Epithelial cell of proximal tubule (primary cell): ENCODE results near the gene SERGEF. TPM values are rescaled to one million over a fixed set of nuclear protein-coding genes. Genes with fewer than 3 reads are reported as not detected.
A peak's percentile ranks its signal among the peaks of the same experiment; 100 is the strongest.

Experiments used
- DNase-seq: peaks from one replicate; pipeline ENCODE4 v3.0.0-alpha.2; 2011; ENCODE audit warnings: low read depth
- H3K4me3 ChIP-seq: 2 replicates; pipeline ENCODE4 v1.5.1; 2011; ENCODE audit warnings: low read depth, mild to moderate bottlenecking, low read length
- CTCF ChIP-seq: conservative IDR thresholded peaks from 2 replicates; pipeline ENCODE4 v1.5.1; 2012; ENCODE audit warnings: low read depth, mild to moderate bottlenecking, low read length
- total RNA-seq: library from RNA; depleted of rRNA; stranded (reverse); fragments of >200 nt; gene quantifications from 2 replicates; pipeline ENCODE4 v1.2.3, GENCODE V29; 2015

The SERGEF gene
- total RNA-seq, 1 donor from 2014 or later: 30.6 TPM

GRCh38 chr11:17771841-17772401 is 240.9 kb downstream of the SERGEF start:
- no peak overlapping the region for H3K4me3 ChIP-seq
- no peak for TF ChIP-seq CTCF
- DNase-seq: no peak

- no peak for TF ChIP-seq CTCF
- DNase-seq: no peak
- H3K4me3 ChIP-seq: no peak overlapping the region
Observed at GRCh38 chr11:17771415-17771814, 241.4 kb downstream of the SERGEF start.

GRCh38 chr11:17770917-17771316 is 241.9 kb downstream of the SERGEF start:
- no peak overlapping the region for H3K4me3 ChIP-seq
- TF ChIP-seq CTCF: peak; percentile 19
- DNase-seq: no peak

- TF ChIP-seq CTCF: peak; percentile 39
- H3K4me3 ChIP-seq: no peak overlapping the region
- no peak for DNase-seq
Observed at GRCh38 chr11:17770048-17770652, 242.7 kb downstream of the SERGEF start.

GRCh38 chr11:17769218-17769617 is 243.6 kb downstream of the SERGEF start:
- no peak for DNase-seq
- TF ChIP-seq CTCF: no peak
- no peak overlapping the region for H3K4me3 ChIP-seq

- no peak overlapping the region for H3K4me3 ChIP-seq
- no peak for TF ChIP-seq CTCF
Observed at GRCh38 chr11:17768547-17768946, 244.3 kb downstream of the SERGEF start.

GRCh38 chr11:17767914-17768313 is 244.9 kb downstream of the SERGEF start:
- TF ChIP-seq CTCF: no peak
- no peak overlapping the region for H3K4me3 ChIP-seq
- no peak for DNase-seq

More at GRCh38 chr11:17768547-17768946, 244.3 kb downstream of the SERGEF start:
- DNase-seq: no peak
